Neuronal stem cell (in vitro differentiated cells): Measurements from ENCODE around the gene KCNK7.

Source experiments
- DNase-seq: peaks from one replicate; pipeline ENCODE4 v3.0.0-alpha.2; 2013; ENCODE audit warnings: low spot score
- H2AFZ ChIP-seq: one replicate; pipeline ENCODE4 v1.6.1; 2013; ENCODE audit warnings: mild to moderate bottlenecking, low read length, inconsistent platforms
- H2AK5ac ChIP-seq: 2 replicates; pipeline ENCODE4 v1.6.1; 2013; ENCODE audit warnings: low read depth, mild to moderate bottlenecking, inconsistent platforms, low read length, moderate library complexity, mixed read lengths
- H2BK120ac ChIP-seq: 2 replicates; pipeline ENCODE4 v1.6.1; 2013; ENCODE audit warnings: low read depth, mild to moderate bottlenecking, inconsistent platforms, low read length, moderate library complexity, mixed read lengths
- H2BK12ac ChIP-seq: one replicate; pipeline ENCODE4 v1.6.1; 2013; ENCODE audit warnings: low read length, inconsistent platforms
- H2BK15ac ChIP-seq: 2 replicates; pipeline ENCODE4 v1.6.1; 2013; ENCODE audit warnings: mild to moderate bottlenecking, low read length, inconsistent platforms, mixed read lengths
- H2BK5ac ChIP-seq: one replicate; pipeline ENCODE4 v1.6.1; 2013; ENCODE audit warnings: inconsistent platforms, mild to moderate bottlenecking, low read length, moderate library complexity
- H3K14ac ChIP-seq: one replicate; pipeline ENCODE4 v1.6.1; 2013; ENCODE audit warnings: low read length, inconsistent platforms
- H3K18ac ChIP-seq: 2 replicates; pipeline ENCODE4 v1.6.1; 2013; ENCODE audit warnings: low read length, inconsistent platforms
- H3K23ac ChIP-seq: 2 replicates; pipeline ENCODE4 v1.6.1; 2013; ENCODE audit warnings: low read depth, mild to moderate bottlenecking, mixed read lengths, low read length, inconsistent platforms; ENCODE audit not compliant: poor library complexity
- H3K27ac ChIP-seq: replicated peaks from 3 replicates; pipeline ENCODE4 v1.5.1; 2013; ENCODE audit warnings: low read length, inconsistent platforms
- H3K27me3 ChIP-seq, 3 experiments: 2 replicates each; pipeline ENCODE4 v1.6.1; 2013; ENCODE audit warnings: low read length in 3 of 3, mild to moderate bottlenecking in 2 of 3, inconsistent platforms in 1 of 3, low read depth in 1 of 3, mixed read lengths in 1 of 3, moderate library complexity in 1 of 3; ENCODE audit not compliant: control insufficient read depth in 3 of 3, insufficient read depth in 3 of 3
- H3K36me3 ChIP-seq, 2 donors: replicated peaks in 1 of 2; 2 replicates each; pipeline ENCODE4 v1.6.1; 2013; ENCODE audit warnings: low read length in 2 of 2; ENCODE audit not compliant: control insufficient read depth in 2 of 2, insufficient read depth in 2 of 2
- H3K4ac ChIP-seq: 2 replicates; pipeline ENCODE4 v1.6.1; 2013; ENCODE audit warnings: inconsistent platforms, mild to moderate bottlenecking, low read length, moderate library complexity
- H3K4me1 ChIP-seq, 2 donors: 1 replicate in 1 of 2; 2 replicates in 1 of 2; pipeline ENCODE4 v1.6.1; 2013; ENCODE audit warnings: low read length in 2 of 2, low read depth in 1 of 2; ENCODE audit not compliant: control insufficient read depth in 2 of 2, insufficient read depth in 1 of 2
- H3K4me2 ChIP-seq: one replicate; pipeline ENCODE4 v1.6.1; 2013; ENCODE audit warnings: mild to moderate bottlenecking, low read length, inconsistent platforms; ENCODE audit not compliant: insufficient read depth, poor library complexity, severe bottlenecking
- H3K4me3 ChIP-seq, 2 donors: 2 replicates each; pipeline ENCODE4 v1.5.1; 2013; ENCODE audit warnings: low read length in 2 of 2, mild to moderate bottlenecking in 2 of 2, inconsistent platforms in 1 of 2, moderate library complexity in 1 of 2
- H3K79me1 ChIP-seq: one replicate; pipeline ENCODE4 v1.6.1; 2013; ENCODE audit warnings: low read depth, mild to moderate bottlenecking, inconsistent platforms, low read length, moderate library complexity
- H3K9ac ChIP-seq: one replicate; pipeline ENCODE4 v1.6.1; 2013; ENCODE audit warnings: mild to moderate bottlenecking, low read depth, low read length, inconsistent platforms; ENCODE audit not compliant: poor library complexity
- H3K9me3 ChIP-seq, 2 donors: replicated peaks in 1 of 2; 2 replicates each; pipeline versions ENCODE3 to v1.6.1; 2013; ENCODE audit warnings: low read length in 2 of 2, mild to moderate bottlenecking in 2 of 2, inconsistent platforms in 1 of 2, low read depth in 1 of 2, mixed read lengths in 1 of 2, moderate library complexity in 1 of 2; ENCODE audit not compliant: control insufficient read depth in 2 of 2, insufficient read depth in 1 of 2
- H4K8ac ChIP-seq: one replicate; pipeline ENCODE4 v1.6.1; 2013; ENCODE audit warnings: low read depth, mild to moderate bottlenecking, inconsistent platforms, low read length, moderate library complexity
- H4K91ac ChIP-seq: one replicate; pipeline ENCODE4 v1.6.1; 2013; ENCODE audit warnings: low read length, low read depth, mild to moderate bottlenecking, inconsistent platforms; ENCODE audit not compliant: poor library complexity
- WGBS, 2 donors: extraction: QIAGEN DNeasy Blood & Tissue Kit; methylation state at CpG; one replicate each; pipeline ENCODE4 v1.1.7; 2013; ENCODE audit warnings: missing lambda C conversion rate in 2 of 2, mixed read lengths in 1 of 2; ENCODE audit not compliant: insufficient read length in 2 of 2, insufficient replicate concordance in 1 of 2; ENCODE audit errors: extremely low coverage in 2 of 2; 5-methylcytosine and 5-hydroxymethylcytosine counted together

Gene KCNK7

GRCh38 chr11:65548395-65548794 lies 47.2 kb downstream of the KCNK7 start:
- H3K27me3 ChIP-seq: peaks cover 0 to 52% (median 5%) of the 10 kb centered on the region in 3 experiments
- peaks cover 0 to 12% of the 10 kb centered on the region in 2 donors for H3K36me3 ChIP-seq
- no peaks in the 10 kb centered on the region for H3K9me3 ChIP-seq
- H3K4me2 ChIP-seq: no peak overlapping the region
- no peak overlapping the region for H3K14ac ChIP-seq
- DNase-seq: no peak
- no peak overlapping the region for H2BK120ac ChIP-seq
- H4K91ac ChIP-seq: no peak overlapping the region
- peaks cover 0 to 11% of the 10 kb centered on the region in 2 donors for H3K4me1 ChIP-seq
- H4K8ac ChIP-seq: no peak overlapping the region
- no peak overlapping the region for H3K4me3 ChIP-seq
- H3K23ac ChIP-seq: no peak overlapping the region
- H2AFZ ChIP-seq: no peak overlapping the region
- H2BK12ac ChIP-seq: no peak overlapping the region
- no peak overlapping the region for H2BK5ac ChIP-seq
- H3K4ac ChIP-seq: no peak overlapping the region
- no peak overlapping the region for H2BK15ac ChIP-seq
- H3K9ac ChIP-seq: no peak overlapping the region
- H3K18ac ChIP-seq: no peak overlapping the region
- H3K79me1 ChIP-seq: peaks cover 5% of the 10 kb centered on the region
- H3K27ac ChIP-seq: no peak overlapping the region
- H2AK5ac ChIP-seq: no peak overlapping the region
- WGBS, 2 donors: no CpG with 5 or more reads among the region's 3 CpGs

GRCh38 chr11:65547446-65548125 lies 48.0 kb downstream of the KCNK7 start:
- H3K27ac ChIP-seq: no peak overlapping the region
- H4K91ac ChIP-seq: no peak overlapping the region
- no peak overlapping the region for H2BK5ac ChIP-seq
- peaks cover 0 to 7% of the 10 kb centered on the region in 2 donors for H3K4me1 ChIP-seq
- DNase-seq: no peak
- peak overlapping the region; percentile 36 for H3K9ac ChIP-seq
- H3K9me3 ChIP-seq: no peaks in the 10 kb centered on the region
- peaks cover 0 to 17% of the 10 kb centered on the region in 2 donors for H3K36me3 ChIP-seq
- H3K4me3 ChIP-seq: no peak overlapping the region
- no peak overlapping the region for H2BK120ac ChIP-seq
- no peak overlapping the region for H2AFZ ChIP-seq
- H3K18ac ChIP-seq: peak overlapping the region; percentile 73
- peak overlapping the region; percentile 31 for H2BK15ac ChIP-seq
- no peak overlapping the region for H3K14ac ChIP-seq
- WGBS, 2 donors: no CpG with 5 or more reads among the region's 52 CpGs
- peaks cover 5% of the 10 kb centered on the region for H3K79me1 ChIP-seq
- peak overlapping the region; percentile 43 for H3K4ac ChIP-seq
- H3K27me3 ChIP-seq: peaks cover 0 to 52% (median 5%) of the 10 kb centered on the region in 3 experiments
- peak overlapping the region; percentile 72 for H2AK5ac ChIP-seq
- H3K4me2 ChIP-seq: no peak overlapping the region
- no peak overlapping the region for H4K8ac ChIP-seq
- H3K23ac ChIP-seq: peak overlapping the region; percentile 49
- H2BK12ac ChIP-seq: no peak overlapping the region

GRCh38 chr11:65546217-65546958 lies 49.2 kb downstream of the KCNK7 start:
- WGBS, 2 donors: no CpG with 5 or more reads among the region's 64 CpGs
- no peaks in the 10 kb centered on the region for H3K9me3 ChIP-seq
- peaks cover 0 to 6% of the 10 kb centered on the region in 2 donors for H3K4me1 ChIP-seq
- peaks cover 0 to 21% of the 10 kb centered on the region in 2 donors for H3K36me3 ChIP-seq
- no peak overlapping the region for H3K14ac ChIP-seq
- peaks cover 0 to 56% (median 5%) of the 10 kb centered on the region in 3 experiments for H3K27me3 ChIP-seq
- no peak overlapping the region for H3K4ac ChIP-seq
- no peak overlapping the region for H2BK120ac ChIP-seq
- peak overlapping the region; percentile 99 for H3K4me2 ChIP-seq
- peak overlapping the region; percentile 66 for H3K9ac ChIP-seq
- peak overlapping the region; percentile 96 for H3K23ac ChIP-seq
- H3K79me1 ChIP-seq: peaks cover 5% of the 10 kb centered on the region
- H2AFZ ChIP-seq: no peak overlapping the region
- peak overlapping the region in 1 of 2 donors; percentile 82 for H3K4me3 ChIP-seq
- no peak overlapping the region for H4K91ac ChIP-seq
- no peak overlapping the region for H4K8ac ChIP-seq
- peak overlapping the region; percentile 2 for H2AK5ac ChIP-seq
- H2BK15ac ChIP-seq: no peak overlapping the region
- peak; percentile 84 for DNase-seq
- no peak overlapping the region for H3K27ac ChIP-seq
- no peak overlapping the region for H2BK12ac ChIP-seq
- peak overlapping the region; percentile 93 for H3K18ac ChIP-seq
- H2BK5ac ChIP-seq: no peak overlapping the region

- H3K23ac ChIP-seq: no peak overlapping the region
- no peak overlapping the region for H3K4me3 ChIP-seq
- no peak overlapping the region for H3K9ac ChIP-seq
- H2BK5ac ChIP-seq: no peak overlapping the region
- no peak overlapping the region for H2BK12ac ChIP-seq
- H4K91ac ChIP-seq: no peak overlapping the region
- H3K27ac ChIP-seq: no peak overlapping the region
- H2BK120ac ChIP-seq: no peak overlapping the region
- peaks cover 0 to 22% of the 10 kb centered on the region in 2 donors for H3K36me3 ChIP-seq
- peak overlapping the region; percentile 99 for H3K4me2 ChIP-seq
- WGBS, 2 donors: no CpG with 5 or more reads among the region's 4 CpGs
- no peak overlapping the region for H2BK15ac ChIP-seq
- H3K14ac ChIP-seq: no peak overlapping the region
- peak overlapping the region; percentile 2 for H2AK5ac ChIP-seq
- no peak overlapping the region for H4K8ac ChIP-seq
- H3K4me1 ChIP-seq: peaks cover 0 to 9% of the 10 kb centered on the region in 2 donors
- no peak for DNase-seq
- H3K18ac ChIP-seq: no peak overlapping the region
- H3K27me3 ChIP-seq: peaks cover 0 to 60% (median 5%) of the 10 kb centered on the region in 3 experiments
- H3K4ac ChIP-seq: no peak overlapping the region
- no peak overlapping the region for H2AFZ ChIP-seq
- H3K79me1 ChIP-seq: peaks cover 5% of the 10 kb centered on the region
- H3K9me3 ChIP-seq: no peaks in the 10 kb centered on the region
Measured at GRCh38 chr11:65545853-65546216, 49.8 kb downstream of the KCNK7 start.
